ENCODE data around the gene PNCK. TPM values are rescaled to one million over a fixed set of nuclear protein-coding genes. Genes with fewer than 3 reads are reported as not detected.

PNCK gene
- total RNA-seq, 1 experiment from 2014 or later, result 0.84 TPM

Other genes with a start within 250 kb of the PNCK start
- gene TREX2, start 227.8 kb downstream of the PNCK start, total RNA-seq (2021; ENCODE audit: unreplicated experiment), result 2.9 TPM
- 28.9 TPM for gene HAUS7, start 203.2 kb downstream of the PNCK start, total RNA-seq (2021; ENCODE audit: unreplicated experiment)
- 0.37 TPM for gene BGN, start 178.8 kb downstream of the PNCK start, total RNA-seq (2021; ENCODE audit: unreplicated experiment)
- gene ATP2B3, start 156.2 kb downstream of the PNCK start, total RNA-seq (2021; ENCODE audit: unreplicated experiment), result not detected
- 20.3 TPM for gene CCNQ, start 74.7 kb downstream of the PNCK start, total RNA-seq (2021; ENCODE audit: unreplicated experiment)
- gene DUSP9, start 26.6 kb downstream of the PNCK start, total RNA-seq (2021; ENCODE audit: unreplicated experiment), result 14.2 TPM
- 101 TPM for gene SLC6A8, start 14.1 kb upstream of the PNCK start, total RNA-seq (2021; ENCODE audit: unreplicated experiment)
- gene BCAP31, start 50.6 kb upstream of the PNCK start, total RNA-seq (2021; ENCODE audit: unreplicated experiment), result 185 TPM
- gene ABCD1, start 51.0 kb upstream of the PNCK start, total RNA-seq (2021; ENCODE audit: unreplicated experiment), result 7.1 TPM
- 4.8 TPM for gene PLXNB3, start 90.4 kb upstream of the PNCK start, total RNA-seq (2021; ENCODE audit: unreplicated experiment)
- not detected for gene SRPK3, start 107.2 kb upstream of the PNCK start, total RNA-seq (2021; ENCODE audit: unreplicated experiment)
- 49.7 TPM for gene IDH3G, start 120.6 kb upstream of the PNCK start, total RNA-seq (2021; ENCODE audit: unreplicated experiment)
- gene SSR4, start 120.9 kb upstream of the PNCK start, total RNA-seq (2021; ENCODE audit: unreplicated experiment), result 182 TPM
- 0.30 TPM for gene PDZD4, start 156.7 kb upstream of the PNCK start, total RNA-seq (2021; ENCODE audit: unreplicated experiment)
- gene L1CAM, start 212.4 kb upstream of the PNCK start, total RNA-seq (2021; ENCODE audit: unreplicated experiment), result 14.8 TPM
- not detected for gene AVPR2, start 230.9 kb upstream of the PNCK start, total RNA-seq (2021; ENCODE audit: unreplicated experiment)